CD1c-positive myeloid dendritic cell (primary cell): ENCODE results near the gene SPI1.
A peak's percentile ranks its signal among the peaks of the same experiment; 100 is the strongest.

Experiments used
- DNase-seq: peaks from one replicate; pipeline ENCODE4 v3.0.0-alpha.2; 2016; ENCODE audit errors: extremely low spot score

The SPI1 gene

DNA sequence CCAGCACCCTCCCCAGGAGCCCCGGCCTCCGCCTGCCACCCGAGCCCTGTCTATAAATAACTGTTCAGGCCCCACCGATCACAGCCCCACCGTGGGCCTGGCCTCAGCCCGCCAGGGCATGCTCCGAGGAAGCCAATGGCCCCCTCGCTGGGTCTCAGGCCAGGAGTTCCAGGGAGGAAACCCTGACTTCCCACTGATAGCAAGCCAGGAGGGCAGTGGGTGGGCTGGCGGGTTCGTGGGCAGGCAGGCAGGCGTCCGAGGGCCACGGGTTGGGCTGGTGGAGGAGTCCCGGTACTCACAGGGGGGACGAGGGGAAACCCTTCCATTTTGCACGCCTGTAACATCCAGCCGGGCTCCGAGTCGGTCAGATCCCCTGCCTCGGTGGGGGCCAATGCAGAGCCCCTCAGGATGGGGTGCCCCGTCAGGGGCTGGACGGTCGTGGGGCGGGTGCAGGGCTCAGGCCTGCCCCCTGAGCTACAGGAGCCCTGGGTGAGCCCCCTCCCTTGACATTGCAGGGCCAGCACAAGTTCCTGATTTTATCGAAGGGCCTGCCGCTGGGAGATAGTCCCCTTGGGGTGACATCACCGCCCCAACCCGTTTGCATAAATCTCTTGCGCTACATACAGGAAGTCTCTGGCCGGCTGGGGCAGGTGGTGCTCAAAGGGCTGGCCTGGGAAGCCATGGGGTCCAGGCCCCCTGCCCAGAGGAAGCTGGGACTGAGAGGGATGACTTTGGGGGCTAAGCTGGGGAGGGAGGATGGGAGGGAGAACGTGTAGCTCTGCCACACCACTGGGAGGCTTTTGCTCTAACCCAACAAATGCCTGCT is at the start of gene SPI1:
TSS of gene SPI1 (minus strand) at position 538 of the 826 bp plus-strand sequence. CDS start at position 344, 194 bp downstream.
- peak; percentile 94 for DNase-seq

DNA sequence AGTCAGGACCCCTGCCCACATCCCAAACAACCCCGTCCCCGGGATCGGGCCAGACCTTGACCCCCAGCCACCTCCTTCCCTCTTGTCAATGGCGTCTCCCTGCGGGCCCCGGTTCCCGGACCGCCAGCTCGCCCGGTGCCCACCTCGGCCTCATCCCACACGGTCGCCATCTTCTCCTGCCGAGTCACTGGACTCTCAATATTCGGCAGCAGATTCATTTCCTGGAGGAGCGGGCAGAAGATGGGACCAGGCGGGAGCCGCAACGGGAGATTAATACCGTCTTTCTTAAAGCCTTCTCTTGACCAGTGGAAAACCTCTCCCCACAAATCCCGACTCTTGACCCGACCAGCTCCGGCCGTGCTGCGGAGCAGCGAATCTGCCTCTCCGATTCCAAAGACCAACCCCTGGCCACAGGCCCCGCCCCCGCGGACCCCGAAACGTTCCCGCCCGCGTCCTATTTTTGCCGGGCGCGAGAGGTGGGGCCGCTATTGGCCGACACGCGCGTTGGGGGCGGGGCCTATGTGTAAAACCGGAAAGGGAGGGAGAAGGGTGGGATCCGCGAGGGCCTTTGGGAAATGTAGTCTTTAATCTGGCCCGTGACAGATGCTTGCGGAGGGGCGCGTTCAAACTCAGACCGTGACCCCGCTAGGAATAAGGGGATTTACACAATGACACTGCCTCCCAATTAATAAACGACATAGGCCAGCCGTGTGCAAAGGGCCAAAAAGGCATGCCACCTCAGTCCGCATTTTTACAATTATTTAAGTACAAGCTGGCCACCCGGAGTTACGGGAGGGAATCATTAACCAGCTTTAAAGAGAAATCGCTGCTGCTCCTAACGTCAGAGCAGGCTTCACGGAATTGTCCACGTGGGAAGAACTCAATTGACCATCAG is 48.0 kb upstream of the SPI1 start, which contains the start of gene PSMC3:
TSS of gene PSMC3 (minus strand) at position 378 of the 895 bp plus-strand sequence. CDS start at position 218, 160 bp downstream.
- peak; percentile 99 for DNase-seq

- DNase-seq = no peak
Measured at GRCh38 chr11:47425611-47426010, 47.3 kb upstream of the SPI1 start.

DNA sequence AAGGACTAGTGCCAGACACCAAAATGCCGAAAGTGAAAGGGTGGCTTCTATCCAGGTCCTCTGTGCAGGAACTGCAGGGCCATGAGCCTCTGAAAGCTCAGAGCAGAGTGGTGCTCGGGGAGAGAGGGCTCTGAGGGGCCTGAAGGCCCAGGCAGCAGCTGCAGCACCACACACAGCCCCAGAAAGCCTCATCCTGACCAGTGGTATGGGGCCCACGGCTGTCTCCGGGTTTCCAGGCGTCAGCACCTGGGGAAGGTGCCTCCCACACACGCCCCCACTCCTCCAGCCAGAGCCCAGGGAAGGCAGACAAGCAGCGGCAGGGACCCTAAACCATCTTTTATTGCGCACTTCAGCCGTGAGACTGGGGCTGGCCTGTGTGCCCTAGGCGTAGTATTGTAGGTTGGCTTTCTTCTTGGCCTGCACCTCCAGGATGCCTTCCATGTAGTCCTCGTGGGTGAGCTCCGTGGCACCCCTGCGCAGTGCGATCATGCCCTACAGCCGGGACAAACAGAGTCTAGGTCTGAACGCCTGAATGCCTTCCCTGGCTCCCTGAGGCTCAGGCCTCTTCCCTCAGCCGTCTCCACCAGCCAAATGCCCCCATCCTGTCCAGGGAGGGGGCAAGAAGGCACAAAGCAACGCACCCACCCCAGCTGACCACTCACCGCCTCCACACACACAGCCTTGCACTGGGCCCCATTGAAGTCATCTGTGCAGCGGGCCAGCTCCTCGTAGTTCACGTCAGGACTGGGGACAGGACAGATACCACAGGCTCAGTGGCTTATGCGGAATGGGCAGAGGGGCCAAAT is 40.3 kb upstream of the SPI1 start:
- no peak for DNase-seq

DNA sequence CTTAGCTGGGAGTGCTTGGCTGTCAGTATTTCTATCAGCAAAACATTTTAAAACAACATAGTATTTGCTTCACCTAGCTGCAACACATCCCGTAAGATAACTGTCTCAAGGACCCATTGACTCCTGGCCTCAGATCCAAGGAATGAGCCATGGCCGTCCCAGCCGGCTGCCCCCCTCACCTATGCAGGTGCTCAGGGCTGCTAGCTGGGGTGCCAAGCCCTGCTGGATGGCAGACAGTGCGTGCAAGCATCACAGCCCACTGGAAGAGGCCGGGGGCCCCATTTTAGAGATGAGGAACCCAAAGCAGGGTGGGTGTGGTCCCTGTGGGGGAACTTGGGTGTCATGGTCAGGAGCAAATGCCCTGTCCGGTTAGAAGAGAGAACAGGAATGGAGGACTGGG is 39.4 kb upstream of the SPI1 start:
- no peak for DNase-seq

- no peak for DNase-seq
Measured at GRCh38 chr11:47415949-47416472, 37.7 kb upstream of the SPI1 start.

GRCh38 chr11:47415091-47415854 is 36.9 kb upstream of the SPI1 start:
- DNase-seq = no peak

DNA sequence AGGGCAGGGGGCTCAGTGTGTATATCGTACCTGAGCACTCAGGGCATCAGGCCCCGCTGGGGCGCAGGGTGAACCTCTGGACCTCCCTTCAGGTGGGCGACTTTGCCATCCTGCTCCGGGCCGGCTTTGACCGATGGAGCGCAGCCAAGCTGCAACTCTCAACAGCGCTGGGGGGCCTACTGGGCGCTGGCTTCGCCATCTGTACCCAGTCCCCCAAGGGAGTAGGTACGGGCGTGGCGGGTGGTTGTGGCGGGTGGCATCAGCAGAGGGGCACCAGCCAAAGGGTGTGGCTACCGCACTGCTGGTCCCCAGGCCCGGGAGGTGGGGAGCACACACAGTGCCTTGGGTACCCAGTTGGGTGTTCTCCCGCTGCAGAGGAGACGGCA is 36.3 kb upstream of the SPI1 start:
- no peak for DNase-seq

DNA sequence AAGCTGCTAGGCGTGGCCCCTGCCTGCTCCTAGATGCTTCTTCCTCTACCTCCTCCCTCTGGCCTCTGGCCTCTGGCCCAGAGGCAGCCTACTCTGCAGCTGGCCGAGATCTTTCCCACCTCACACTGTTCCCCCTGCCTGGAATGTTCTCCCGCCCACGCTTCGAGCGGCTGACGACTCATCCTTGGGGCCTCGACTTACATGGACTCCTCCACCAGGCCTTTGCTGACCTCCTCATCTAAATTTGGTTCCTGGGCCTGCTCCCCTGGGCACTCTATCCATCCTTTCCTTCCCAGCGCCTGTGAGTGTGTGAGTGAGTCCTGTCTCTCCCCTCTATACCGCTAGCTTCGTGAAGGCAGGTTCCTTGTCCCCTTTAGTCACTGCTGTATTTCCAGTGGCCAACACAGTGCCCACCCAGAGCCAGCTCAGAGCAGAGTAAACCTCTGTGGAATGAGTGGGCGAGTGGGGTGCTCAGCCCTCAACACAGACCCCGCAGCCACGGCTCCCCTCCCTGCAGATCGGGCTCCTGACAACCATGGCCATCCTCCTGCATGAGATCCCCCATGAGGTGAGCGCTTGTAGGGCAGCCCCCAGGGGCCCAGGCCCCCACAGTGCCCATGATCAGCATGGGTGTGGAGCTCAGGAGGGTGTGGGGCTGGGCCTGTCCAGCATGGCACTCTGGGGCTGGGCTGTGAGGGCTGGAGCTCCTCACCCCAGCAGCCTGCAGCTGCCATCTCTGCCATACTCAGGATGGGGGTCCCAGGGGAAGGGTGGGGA is 35.7 kb upstream of the SPI1 start:
- DNase-seq = no peak

DNA sequence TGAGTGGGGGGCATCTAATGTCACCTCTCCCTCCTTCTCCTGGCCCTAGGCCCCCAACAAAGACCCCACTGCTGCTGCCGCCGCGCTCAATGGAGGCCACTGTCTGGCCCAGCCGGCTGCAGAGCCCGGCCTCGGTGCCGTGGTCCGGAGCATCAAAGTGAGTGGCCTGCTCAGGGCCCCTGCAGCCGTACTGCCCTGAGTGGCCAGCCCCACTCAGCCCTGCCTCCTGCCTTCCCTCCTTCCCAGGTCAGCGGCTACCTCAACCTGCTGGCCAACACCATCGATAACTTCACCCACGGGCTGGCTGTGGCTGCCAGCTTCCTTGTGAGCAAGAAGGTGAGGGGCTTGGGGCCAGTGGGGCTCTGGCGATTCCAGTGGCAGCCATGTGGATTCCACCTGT is 35.0 kb upstream of the SPI1 start:
- DNase-seq = no peak

GRCh38 chr11:47411884-47412746 is 33.8 kb upstream of the SPI1 start:
- DNase-seq = peak; percentile 67

DNA sequence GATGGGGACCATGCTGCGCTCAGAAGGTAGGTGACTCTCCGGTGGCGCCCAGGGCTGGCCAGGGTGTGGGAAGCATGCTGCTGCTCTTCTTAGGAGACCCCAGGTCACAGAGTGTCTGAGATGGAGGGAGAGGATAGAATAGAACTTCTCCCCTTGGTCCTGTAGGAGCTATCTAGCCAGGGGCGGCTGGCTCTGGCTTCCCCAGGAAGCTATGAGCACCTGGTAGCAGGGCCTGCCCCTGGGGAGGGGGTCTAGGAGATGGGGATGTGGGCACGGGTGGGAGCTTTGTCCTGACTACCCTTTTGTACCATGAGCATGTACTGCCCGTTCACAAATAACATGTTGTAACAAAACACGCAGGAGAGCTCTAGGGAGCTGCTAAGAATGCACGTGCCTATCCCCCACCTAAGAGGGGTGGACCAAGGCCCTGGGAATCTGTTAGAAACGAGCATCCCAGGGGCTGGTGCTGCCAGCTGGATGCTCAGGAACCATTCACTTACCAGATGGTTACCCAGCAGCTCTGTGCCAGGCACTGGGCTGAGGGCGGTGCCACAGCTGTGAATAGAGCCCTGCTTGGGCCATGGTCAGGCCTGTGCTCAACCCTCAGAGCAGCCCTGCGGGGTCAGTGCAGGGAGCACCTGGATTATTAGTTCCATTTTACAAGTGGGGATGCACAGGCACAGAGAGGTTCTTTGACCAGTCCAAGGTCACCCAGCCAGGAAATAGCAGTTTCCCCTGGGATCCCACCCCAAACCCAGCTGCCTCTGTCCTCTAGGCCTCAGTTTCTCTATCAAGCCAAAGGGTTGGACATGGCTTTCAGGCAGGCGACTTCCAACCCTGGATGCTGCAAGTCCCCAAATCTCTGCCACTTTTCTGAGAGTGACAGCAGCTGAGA is 32.3 kb upstream of the SPI1 start:
- DNase-seq = no peak

DNA sequence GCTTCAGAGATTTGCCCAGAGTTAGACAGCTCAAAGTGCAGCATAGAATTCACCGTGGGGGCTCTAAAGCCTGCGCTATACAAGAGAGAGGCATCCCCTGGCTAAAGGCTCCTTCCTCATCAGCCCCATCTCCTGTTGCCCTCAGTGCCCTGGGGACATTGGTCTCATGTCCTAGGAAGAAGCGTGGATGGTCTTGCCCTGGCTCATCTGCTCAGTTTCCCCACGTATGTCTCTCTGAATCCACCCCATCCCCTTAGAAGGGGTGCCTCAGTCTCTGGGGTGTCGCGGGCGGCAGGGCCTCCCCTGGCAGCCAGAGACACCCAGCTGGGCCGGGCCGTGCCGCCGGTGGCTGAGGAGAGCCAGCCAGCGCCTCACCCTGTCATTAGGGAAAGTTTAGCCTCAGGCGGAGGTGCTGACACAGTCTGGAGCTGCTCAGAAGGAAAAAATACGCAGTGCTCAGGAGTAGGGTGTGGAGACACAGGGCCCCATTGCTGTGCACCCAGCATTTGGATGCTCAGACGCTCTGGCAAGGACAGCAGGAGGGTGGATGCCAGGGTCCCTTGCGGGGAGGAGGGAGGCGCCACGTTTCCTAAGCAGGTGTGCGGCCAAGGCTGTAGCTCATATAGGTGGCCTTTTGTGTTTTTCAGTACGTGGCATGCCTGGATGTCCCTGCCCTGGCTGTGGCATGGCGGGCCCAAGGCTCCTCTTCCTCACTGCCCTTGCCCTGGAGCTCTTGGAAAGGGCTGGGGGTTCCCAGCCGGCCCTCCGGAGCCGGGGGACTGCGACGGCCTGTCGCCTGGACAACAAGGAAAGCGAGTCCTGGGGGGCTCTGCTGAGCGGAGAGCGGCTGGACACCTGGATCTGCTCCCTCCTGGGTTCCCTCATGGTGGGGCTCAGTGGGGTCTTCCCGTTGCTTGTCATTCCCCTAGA is 31.4 kb upstream of the SPI1 start:
- no peak for DNase-seq

- DNase-seq = peak; percentile 21
Measured at GRCh38 chr11:47408598-47409439, 30.5 kb upstream of the SPI1 start.

DNA sequence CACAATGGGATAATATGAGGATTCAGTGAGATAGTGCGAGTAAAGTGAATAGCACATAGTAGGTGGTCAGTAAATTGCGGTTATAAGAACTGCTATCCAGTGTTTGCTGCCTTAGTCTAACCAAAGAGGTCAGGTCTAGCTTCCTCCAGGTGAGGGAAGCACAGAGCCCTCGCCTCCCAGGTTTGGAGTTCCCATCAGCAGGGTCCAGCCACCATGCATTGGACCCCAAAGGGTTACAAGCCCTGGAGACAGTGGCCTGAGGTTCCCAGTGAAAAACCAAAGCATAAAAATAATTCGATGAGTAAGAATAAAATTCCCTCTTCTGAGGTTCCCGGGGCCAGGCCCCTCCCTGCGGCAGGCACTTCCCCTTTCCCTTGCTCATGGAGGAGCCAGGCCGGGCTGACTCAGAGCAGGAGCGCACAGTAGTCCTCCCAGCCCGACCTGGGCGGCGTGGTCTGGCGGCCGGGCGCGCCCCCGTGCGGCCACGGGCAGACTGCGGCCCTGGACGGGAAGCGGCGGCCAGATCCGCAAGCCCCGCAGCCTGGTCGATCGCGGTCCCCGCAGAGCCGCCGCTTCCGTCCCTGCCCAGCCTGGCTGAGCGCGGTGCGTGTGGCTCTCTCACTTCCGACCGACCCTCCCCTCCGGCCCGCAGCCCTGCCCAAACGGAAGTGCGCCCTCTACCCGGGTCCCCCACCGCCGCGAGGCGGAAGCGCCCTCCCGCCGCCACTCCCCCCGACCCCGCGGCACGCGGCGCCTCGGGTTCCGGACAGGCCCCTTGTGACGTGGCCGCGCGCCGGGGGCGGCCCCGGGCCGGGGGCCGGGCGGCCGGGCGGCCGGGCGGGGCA is 29.6 kb upstream of the SPI1 start, which contains the start of gene SLC39A13:
TSS of gene SLC39A13 (plus strand) at position 845 of the 845 bp plus-strand sequence. CDS start 1,505 bp downstream, outside the sequence.
- DNase-seq = peak; percentile 97
